GM19035 (cell line): ENCODE results near the gene CCR2.
A peak's percentile ranks its signal among the peaks of the same experiment; 100 is the strongest.
"Not testable (repeated sequence)": the region's sequence is repeated elsewhere in the genome, so short reads cannot be mapped to it uniquely, and the experiment has no call there.

Experiments
- ATAC-seq: cut with Tn5 transposase; IDR thresholded peaks from one replicate; pipeline ENCODE4 v1.9.1; 2021; ENCODE audit not compliant: unreplicated experiment

CCR2 gene

DNA sequence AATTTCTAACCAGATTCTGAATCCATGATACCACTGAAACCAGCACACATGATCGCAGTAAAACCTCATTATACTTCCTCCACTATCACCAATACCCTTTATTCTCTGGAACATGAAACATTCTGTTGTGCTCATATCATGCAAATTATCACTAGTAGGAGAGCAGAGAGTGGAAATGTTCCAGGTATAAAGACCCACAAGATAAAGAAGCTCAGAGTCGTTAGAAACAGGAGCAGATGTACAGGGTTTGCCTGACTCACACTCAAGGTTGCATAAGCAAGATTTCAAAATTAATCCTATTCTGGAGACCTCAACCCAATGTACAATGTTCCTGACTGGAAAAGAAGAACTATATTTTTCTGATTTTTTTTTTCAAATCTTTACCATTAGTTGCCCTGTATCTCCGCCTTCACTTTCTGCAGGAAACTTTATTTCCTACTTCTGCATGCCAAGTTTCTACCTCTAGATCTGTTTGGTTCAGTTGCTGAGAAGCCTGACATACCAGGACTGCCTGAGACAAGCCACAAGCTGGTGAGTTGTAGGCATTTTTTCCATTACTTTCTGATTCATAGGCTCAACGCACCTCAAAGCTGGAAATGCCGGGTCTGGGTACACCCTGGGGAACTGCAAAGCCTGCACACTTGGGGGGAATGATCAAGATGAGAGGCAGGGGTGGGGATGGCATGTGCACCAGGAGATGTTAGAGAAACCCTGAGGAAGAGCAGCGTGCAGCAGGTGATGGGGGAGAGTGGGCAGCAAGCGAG, at the start of gene CCR2:
TSS of gene CCR2 (plus strand) at position 465 of the 764 bp plus-strand sequence. CDS start 3,417 bp downstream, outside the sequence.
- no peak for ATAC-seq

DNA sequence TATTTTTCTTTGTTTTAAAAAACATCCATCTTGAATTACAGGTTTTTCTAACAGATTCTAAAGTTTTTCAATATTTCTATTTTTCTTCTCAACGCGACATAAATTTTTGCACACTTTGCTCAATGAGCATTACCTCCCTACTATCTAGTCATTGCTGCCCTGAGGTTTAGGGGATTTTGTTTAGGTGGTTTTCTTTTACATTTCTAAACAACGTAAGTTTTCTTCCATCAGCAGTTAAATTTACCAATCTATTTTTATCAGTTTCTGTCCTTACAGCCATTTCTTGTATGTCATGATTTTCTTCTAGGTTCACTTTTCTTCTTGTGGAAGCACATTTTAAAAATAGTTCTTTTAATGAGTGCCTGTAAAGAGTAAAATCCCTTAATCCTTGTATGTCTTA, 49.2 kb upstream of the CCR2 start:
- ATAC-seq, result no peak

DNA sequence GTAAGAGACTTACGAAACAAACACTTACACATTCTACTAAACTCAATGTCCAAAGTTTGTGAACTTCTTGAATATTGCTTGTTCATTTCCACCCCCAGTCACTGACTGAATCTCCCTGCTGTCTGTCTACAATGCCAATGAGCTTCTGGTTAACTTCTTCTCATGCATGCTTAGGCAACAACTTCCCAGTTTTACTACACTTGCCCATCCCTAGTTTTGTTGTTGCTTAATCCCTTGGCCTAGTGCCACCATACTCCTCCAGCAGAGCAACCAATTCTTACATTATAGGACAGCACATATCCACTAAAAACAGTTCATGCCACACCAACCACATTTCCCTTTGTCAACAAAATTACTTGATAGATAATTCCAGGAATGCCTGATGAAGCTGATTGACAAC, 40.9 kb upstream of the CCR2 start:
- ATAC-seq, result no peak

DNA sequence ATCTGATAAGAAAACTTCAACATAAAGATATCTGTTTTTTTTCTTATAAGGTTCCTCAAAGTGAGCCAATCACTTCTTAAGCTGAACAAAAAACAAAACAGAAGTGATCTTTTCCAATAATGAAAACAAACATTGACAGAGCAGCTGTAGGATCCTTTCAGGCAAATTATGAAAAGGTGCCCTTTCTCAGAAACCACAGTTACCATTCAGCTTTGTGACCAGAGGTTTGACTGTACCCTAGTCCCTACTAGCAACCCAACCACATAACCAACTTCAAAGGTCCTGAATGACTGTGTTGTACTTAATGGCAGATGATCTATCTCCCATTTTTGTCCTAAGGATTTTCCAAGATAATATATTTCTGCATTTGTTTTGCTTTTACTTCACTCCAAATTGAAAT, 39.4 kb upstream of the CCR2 start:
- peak; percentile 62 for ATAC-seq

DNA sequence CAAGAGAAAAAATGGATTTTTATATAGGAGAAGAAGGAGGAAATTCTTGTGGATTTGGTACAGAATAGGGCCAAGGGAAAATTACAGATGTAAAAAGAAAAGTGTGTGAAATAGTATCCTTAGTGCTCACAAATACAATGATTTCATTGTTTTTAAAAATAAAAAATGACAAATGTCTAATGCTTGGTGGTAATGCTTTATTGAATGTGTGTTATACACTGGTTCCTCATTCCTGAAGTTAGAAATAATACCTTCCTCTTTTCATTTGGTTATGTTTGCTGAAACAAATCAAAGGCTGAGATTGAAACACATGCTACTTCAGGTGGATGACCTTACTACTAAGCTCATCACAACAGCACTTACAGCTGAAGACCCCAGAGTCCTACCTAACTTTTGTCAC, 37.7 kb upstream of the CCR2 start:
- ATAC-seq, result no peak

DNA sequence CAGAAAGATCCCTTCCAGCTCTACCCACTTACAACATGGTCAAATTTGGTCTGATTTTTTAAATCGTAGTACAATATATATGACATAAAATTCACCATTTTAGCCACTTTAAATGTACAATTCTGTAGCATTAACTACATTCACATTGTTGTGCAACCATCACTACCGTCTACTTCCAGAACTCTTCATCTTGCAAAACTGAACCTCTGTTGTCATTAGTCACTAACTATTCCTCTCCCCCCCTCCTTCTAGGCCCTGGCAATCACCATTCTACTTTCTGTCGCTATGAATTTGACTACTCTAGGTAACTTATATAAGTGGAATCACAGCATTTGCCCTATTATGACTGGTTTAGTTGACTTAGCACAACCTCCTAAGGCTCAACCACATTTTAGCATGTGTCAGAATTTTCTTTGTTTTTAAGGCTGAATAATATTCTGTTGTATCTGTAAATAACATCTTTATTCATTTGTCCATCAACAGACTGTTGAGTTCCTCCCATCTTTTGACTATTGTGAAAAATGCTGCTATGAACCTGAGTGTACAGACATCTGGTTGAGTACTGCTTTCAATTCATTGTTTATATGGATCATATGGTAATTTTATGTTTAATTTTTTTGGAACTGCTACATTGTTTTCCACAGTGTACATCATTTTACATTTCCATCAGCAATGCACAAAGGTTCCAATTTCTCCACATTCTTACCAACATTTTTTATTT, 35.5 kb upstream of the CCR2 start:
- ATAC-seq, result no peak

DNA sequence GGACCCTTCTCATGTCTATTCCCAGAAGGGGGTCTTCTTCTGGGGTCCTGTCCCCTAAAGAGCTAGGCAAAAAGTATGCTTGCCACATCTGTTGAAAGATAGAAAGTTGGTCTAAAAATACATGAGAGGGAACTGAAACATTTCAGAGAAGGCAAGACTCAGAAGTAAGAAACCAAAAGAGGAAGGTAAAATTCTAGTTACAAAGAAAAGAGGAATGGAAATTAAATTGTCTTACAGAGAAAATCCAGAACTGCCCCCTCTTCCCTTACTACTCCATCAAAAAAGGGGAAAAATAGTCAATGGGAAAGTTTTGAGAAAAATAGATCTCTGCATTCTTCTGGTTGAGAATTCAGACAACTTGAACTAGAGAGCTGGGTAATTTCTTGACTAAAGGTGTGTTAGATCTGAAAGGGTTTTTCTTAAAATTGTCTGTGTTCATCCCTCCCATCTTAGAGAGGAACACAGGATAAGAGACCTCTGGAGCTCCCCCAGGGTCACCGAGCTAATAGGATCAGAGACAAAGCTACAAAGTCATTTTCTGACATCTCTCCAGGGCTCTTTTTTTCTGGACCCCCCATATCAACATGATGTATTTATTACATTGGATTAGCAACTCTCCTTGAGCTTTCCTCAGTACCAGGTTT, 32.3 kb upstream of the CCR2 start:
- no peak for ATAC-seq

DNA sequence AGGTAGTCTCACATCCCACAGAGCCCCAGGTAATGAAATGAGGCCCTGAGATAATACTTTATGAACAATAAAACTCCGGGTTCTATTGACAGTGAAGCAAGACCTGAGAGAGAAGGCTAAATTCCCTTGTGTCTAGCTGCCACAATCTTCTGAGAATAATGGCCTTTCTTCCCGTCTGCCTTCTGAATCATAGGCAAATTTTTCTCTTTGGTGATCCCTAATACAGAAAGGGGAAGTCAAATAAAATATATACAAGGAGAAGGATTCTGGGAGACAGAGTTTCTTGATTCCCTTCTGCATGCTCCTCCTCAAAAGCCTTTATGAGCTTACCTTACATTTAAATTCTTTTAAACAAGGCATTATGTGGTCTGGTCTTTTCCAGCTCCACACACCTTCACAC, 29.9 kb upstream of the CCR2 start:
- ATAC-seq, result no peak

DNA sequence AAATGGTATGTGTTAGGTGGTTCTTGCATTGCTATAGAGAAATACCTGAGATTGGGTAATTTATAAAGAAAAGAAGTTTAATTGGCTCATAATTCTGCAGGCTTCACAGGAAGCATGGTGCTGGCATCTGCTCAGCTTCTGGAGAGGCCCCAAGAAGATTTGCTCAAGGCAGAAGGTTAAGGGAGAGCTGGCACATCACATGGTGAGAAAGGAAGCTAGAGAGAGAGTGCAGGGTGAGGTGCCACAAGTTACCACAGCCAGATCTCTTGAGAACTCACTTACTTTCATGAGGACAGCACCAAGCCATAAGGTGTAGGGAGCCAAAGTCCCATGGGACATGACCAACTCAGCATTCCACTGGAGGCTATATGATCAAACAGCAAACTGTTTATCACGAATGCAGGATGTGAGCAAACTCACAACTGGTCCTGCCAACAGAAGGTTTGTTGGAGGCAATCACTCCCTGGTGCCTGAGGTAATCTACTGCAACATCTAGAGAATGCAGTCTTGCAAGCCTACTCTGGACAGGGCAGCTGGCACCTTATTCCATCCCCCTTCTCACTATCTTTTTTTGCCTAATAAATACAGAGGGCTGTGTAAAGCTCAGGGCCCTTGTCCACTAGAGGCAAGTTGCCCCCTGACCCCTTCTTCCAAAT, 28.1 kb upstream of the CCR2 start:
- no peak for ATAC-seq

DNA sequence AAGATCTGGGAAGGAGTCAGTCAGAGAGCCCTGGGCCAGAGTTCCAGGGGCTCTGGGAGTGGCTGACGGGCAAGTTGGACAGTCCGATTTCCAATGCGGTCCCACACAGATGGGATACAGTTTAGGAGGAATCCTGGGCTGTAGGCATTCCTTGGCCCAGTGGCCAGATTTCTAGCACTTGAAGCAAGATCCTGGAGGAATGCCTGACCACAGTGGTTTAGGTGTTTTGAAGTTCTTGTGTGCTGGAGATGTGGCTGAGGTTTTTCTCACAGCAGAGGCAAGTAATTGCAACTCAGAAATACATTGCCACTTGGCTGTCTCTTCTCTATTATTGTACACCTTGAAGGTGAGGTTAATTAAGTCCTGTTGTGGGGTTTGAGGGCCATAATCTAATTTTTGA, 23.2 kb upstream of the CCR2 start:
- not testable (repeated sequence) for ATAC-seq

DNA sequence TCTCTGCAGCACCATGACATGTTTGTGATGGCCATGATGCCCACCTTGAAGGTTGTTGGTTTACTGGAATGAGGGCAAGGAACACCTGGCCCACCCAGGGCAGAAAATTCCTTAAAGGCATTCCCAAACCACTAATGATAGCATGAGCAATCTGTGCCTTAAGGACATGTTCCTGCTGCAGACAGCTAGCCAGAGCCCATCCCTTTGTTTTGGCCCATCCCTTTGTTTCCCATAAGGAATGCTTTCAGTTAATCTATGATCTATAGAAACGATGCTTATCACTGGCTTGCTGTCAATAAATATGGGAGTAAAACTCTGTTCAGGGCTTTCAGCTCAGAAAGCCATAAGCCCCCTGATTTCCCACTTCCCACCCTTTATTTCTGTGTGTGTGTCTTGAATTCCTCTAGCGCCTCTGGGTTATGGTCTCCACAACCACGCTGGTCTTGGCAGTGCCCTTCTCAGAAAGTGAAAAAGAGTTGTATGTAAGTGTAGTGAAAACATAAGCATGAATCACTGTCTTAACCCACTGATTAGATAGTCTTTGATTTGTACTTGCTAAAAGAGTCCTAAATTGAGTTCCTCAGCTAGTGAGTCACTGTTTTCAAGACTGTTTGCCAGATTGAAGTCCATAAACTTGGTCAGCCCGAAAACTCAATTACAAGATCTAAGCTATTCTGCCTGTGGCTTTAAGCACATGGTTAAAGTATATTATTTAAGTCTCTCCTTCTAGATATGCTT, 19.0 kb upstream of the CCR2 start:
- no peak for ATAC-seq

DNA sequence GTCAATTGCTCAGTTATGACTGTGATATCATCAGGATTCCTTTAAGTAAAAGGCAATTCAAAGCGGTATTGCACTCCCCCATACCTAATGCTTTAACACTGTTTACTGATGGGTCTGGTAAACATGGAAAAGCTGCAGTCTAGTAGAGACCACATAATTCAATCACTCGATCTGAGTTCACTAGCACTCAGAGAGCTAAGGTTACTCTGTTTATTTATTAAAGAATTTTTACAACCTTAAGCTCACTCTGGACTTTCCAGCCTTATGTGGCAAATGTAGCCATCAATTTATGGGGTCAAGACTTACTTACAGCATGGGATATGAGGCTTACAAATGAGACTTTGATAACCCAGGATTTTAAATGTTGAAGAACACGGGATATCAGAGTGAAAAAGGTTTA, 18.4 kb upstream of the CCR2 start:
- no peak for ATAC-seq

DNA sequence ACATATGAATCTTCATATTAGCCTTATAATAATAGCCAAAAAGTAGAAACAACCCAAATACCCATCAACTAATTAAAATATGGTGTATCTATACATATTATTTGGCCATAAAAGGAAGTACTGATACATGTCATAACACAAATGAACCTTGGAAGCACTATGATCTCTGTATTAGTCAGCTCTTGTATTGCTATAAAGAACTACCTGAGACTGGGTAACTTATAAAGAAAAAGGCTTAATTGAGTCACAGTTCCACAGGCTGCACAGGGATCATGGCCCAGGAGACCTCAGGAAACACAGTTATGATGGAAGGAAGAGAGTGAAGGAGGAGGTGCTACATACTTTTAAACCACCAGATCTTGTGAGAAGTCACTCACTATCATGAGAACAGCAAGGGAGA, 16.0 kb upstream of the CCR2 start:
- ATAC-seq, result no peak

DNA sequence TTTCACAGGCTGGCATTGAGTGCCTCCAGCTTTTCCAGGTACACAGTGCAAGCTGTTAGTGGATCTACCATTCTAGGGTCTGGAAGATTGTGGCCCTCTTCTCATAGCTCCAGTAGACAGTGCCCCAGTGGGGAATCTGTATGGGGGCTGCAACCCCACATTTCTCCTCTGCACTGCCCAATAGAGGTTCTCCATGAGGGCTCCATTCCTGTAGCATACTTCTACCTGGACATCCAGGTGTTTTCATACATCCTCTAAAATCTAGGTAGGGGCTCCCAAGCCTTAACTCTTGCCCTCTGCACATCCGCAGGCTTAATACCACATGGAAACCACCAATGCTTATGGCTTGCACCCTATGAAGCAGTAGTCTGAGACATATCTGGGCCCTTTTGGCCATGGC, 15.1 kb upstream of the CCR2 start:
- no peak for ATAC-seq

DNA sequence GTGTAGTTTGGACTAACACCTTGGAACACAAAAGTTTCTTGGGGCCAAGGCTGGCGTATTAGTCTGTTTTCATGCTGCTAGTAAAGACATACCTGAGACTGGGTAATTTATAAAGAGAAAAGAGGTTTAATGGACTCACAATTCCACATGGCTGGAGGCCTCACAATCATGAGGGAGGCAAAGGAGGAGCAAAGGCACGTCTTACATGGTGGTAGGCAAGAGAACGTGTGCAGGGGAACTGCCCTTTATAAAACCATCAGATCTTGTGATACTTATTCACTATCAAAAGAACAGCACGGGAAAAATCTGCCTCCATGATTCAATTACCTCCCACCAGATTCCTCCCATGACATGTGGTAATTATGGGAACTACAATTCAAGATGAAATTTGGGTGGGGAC, 9.4 kb upstream of the CCR2 start:
- no peak for ATAC-seq

DNA sequence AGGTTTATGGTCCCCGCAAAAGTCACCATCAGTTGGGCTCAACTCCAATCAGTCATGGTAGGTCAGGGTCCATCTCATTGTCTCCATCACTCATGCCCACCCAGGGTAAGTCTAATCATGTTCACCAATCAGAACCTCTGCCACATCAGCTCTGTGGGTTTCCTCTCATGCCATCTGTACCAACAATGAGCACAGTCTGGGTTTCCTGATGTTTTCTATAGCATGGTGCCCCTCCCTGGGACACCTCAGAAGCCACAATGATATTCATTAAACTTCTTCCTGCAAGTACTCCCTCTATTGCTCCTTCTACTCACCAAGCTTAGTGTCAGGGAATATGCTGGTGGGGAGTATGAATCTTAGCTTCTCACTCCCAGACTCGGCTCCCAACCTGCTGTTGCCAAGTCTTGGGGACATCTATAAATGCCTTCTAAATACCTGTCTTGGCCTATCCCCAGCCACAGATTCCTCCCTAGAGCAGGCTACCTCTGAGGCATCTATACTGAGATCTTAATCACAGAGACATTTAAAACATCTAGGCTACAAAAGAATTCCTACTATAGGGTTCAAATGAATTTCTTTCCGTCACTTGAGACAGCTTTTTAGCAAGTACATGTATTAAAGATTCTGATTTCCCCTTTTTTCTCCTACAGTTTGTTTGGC, 5.0 kb upstream of the CCR2 start:
- no peak for ATAC-seq

DNA sequence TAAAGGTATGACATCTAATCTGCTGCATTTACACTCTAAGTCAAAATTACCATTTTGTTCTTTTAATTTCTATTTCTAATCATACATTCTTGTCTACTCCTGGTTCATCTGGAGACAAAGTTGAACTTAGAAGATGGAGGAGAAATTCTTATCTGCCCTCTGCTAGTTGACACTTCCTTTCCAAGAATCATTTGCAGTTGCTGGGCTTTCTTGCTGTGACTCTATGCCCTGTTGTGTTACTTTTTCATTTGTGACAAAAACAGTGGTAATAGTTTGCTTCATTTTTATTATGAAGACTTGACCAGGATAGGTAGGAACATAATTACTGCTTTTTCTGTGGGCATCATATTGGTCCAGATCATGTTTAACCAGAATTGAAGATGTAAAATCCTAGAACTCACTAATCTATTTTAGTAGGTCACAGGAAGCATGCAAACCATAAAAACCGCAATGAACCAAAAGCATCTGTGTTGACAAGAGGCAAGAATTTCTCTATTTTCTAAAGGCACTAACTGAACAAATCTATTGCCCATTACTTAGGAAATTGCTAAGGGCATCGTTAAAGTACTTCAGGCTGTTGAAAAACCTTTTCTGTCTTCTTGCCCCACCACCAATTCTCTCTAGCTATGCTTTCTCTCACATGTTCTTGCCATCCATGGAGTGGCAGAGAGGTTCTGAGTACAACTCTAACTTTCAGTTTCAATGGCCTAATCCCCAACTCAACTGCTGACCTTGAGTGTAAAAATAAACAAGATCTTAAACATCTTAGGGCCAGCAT, 4.2 kb upstream of the CCR2 start:
- peak; percentile 85 for ATAC-seq

DNA sequence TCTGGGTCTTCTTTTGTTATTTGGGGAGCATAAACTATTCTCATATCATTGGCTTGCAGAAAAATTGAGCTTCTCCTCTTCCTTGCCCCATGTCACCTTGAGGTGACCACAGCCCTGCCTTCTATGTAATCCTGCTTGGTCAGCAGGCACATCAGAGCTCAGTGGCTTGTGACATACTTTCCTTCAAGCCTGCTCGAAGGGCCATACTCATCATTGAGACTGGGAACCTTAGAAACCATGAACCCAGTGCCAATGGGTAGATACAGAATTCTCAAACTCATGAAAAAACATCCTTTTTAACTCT, 3.7 kb upstream of the CCR2 start:
- peak; percentile 43 for ATAC-seq

DNA sequence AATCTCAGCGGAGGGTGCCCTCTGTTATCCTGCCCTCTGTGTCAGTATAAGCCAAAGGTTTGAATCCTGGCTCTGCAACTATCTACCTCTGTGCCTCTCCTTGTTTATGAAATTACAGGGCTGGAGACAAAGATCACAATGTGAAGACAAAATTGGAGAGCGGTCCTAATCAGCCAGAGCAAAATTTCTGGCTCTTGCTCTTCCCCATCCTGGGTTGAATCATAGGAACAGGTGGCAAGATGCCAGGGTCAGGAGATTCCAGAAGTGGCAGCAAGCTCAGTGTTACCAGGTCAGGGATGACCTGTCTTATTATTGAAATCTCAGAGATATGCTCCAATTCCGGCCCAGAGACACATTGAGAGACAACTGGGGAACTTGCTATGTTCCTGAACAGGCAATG, 2.3 kb upstream of the CCR2 start:
- ATAC-seq, result no peak

DNA sequence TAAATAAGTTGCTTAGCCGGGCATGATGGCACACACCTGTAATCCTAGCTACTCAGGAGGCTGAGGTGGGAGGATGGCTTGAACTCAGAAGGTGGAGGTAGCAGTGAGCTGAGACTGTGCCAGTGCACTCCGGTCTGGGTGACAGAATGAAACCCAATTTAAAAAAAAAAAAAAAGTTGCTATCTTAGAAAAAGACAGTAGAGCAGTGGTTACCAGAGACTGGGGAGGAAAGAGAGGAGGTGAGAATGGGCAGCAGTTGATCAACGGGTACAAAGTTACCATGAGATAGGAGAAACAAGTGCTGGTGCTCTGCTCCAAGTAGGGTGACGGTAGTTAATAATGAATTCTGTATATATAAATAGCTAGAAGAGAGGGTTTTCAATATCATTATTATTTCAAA, 821 bp upstream of the CCR2 start:
- no peak for ATAC-seq
